GM12878 (cell line): ENCODE measurements around the gene DEK. TPM values are rescaled to one million over a fixed set of nuclear protein-coding genes. Genes with fewer than 3 reads are reported as not detected.

Experiments
- ATAC-seq: fragments of 200-7000 bp; cut with Tn5 transposase; 3 replicates; pipeline ENCODE4 v1.9.1; 2020; ENCODE audit warnings: mild to moderate bottlenecking, moderate library complexity
- BruUV-seq: library from RNA; stranded (reverse); fragments of 400-500 nt; replicated peaks from 2 replicates; lab custom pipeline; 2021; lab: Mats Ljungman, UMichigan
- CTCF ChIA-PET: fragments of 300-600 bp; sonication (Branson Sonifier 250); formaldehyde crosslinking; extraction: SDS; loops from one replicate; lab custom pipeline; 2021; ENCODE audit warnings: inconsistent platforms; lab: Yijun Ruan, JAX
- POLR2A ChIA-PET: fragments of 350-600 bp; formaldehyde crosslinking; extraction: SDS; loops from one replicate; lab custom pipeline; 2021; ENCODE audit warnings: inconsistent platforms; lab: Charles Lee
- RAD21 ChIA-PET: fragments of 300-600 bp; sonication (Branson Sonifier 250); formaldehyde crosslinking; loops from one replicate; lab custom pipeline; 2023; ENCODE audit warnings: antibody characterized with exemption; ENCODE audit not compliant: unreplicated experiment; lab: Charles Lee
- SMC1A ChIA-PET: fragments of 300-600 bp; sonication (Branson Sonifier 250); formaldehyde crosslinking; loops from one replicate; lab custom pipeline; 2023; ENCODE audit not compliant: unreplicated experiment, uncharacterized antibody; lab: Charles Lee
- DNase-seq: peaks from one replicate; pipeline ENCODE4 v3.0.0-alpha.2; 2011; ENCODE audit warnings: low read depth, low spot score
- FAIRE-seq: peaks from 3 replicates; lab custom pipeline; 2011; peaks lifted over from hg19 to GRCh38; lab: Jason Lieb, UNC
- H2AFZ ChIP-seq: 2 replicates; pipeline ENCODE4 v1.6.0; 2011; ENCODE audit warnings: low read depth, low read length, control low read depth; ENCODE audit not compliant: control insufficient read depth
- H3K27ac ChIP-seq: 2 replicates; pipeline ENCODE4 v1.5.1; 2011; ENCODE audit warnings: control low read depth; ENCODE audit not compliant: control insufficient read depth, insufficient read depth
- H3K27me3 ChIP-seq, 2 experiments: replicated peaks in 1 of 2; 2 replicates each; pipeline versions ENCODE4 v1.6.0 to v1.6.1; 2011; ENCODE audit warnings: low read length in 1 of 2; ENCODE audit not compliant: control insufficient read depth in 2 of 2, insufficient read depth in 2 of 2
- H3K36me3 ChIP-seq, 2 experiments: 2 replicates each; pipeline ENCODE4 v1.5.1; 2011; ENCODE audit warnings: low read length in 1 of 2; ENCODE audit not compliant: control insufficient read depth in 2 of 2, insufficient read depth in 2 of 2
- H3K4me1 ChIP-seq: 2 replicates; pipeline ENCODE4 v1.6.1; 2011; ENCODE audit warnings: mild to moderate bottlenecking, low read length, moderate library complexity, mixed read lengths; ENCODE audit not compliant: control insufficient read depth, insufficient read depth
- H3K4me2 ChIP-seq: 2 replicates; pipeline ENCODE4 v1.6.0; 2011; ENCODE audit warnings: control low read depth; ENCODE audit not compliant: control insufficient read depth, insufficient read depth
- H3K4me3 ChIP-seq: fragments of 200-600 bp; sonication (generic); 2 replicates; pipeline ENCODE4 v1.5.1; 2016
- H3K79me2 ChIP-seq: 2 replicates; pipeline ENCODE4 v1.6.0; 2011; ENCODE audit warnings: low read length; ENCODE audit not compliant: control insufficient read depth, insufficient read depth
- H3K9ac ChIP-seq: 2 replicates; pipeline ENCODE4 v1.8.0; 2011; ENCODE audit warnings: low read length, control low read depth, mixed read lengths; ENCODE audit not compliant: control insufficient read depth, insufficient read depth
- H3K9me3 ChIP-seq: replicated peaks from 3 replicates; pipeline ENCODE4 v1.5.1; 2011; ENCODE audit warnings: mild to moderate bottlenecking, low read length; ENCODE audit not compliant: control insufficient read depth, insufficient read depth
- H4K20me1 ChIP-seq: 2 replicates; pipeline ENCODE4 v1.6.0; 2011; ENCODE audit not compliant: control insufficient read depth, insufficient read depth
- ATF3 ChIP-seq: IDR thresholded peaks from 2 replicates; pipeline ENCODE4 v1.6.1; 2011; ENCODE audit warnings: low read depth, mild to moderate bottlenecking, low read length, moderate library complexity, borderline replicate concordance; ENCODE audit errors: extremely low read depth
- E4F1 ChIP-seq: fragments of 450-650 bp; IDR thresholded peaks from 2 replicates; pipeline ENCODE4 v1.6.1; 2018; ENCODE audit warnings: borderline replicate concordance, mild to moderate bottlenecking; ENCODE audit not compliant: partially characterized antibody
- JUND ChIP-seq: IDR thresholded peaks from 2 replicates; pipeline ENCODE4 v1.6.1; 2012; ENCODE audit warnings: low read depth, mild to moderate bottlenecking, low read length, improper control_type of control experiment, moderate library complexity
- KAT2A ChIP-seq: conservative IDR thresholded peaks from 2 replicates; pipeline ENCODE4 v1.6.1; 2011; ENCODE audit warnings: low read depth, low read length; ENCODE audit not compliant: control insufficient read depth
- LARP7 ChIP-seq: fragments of 450-650 bp; IDR thresholded peaks from 2 replicates; pipeline ENCODE4 v1.6.1; 2017; ENCODE audit warnings: mild to moderate bottlenecking
- MLLT1 ChIP-seq: fragments of 450-650 bp; IDR thresholded peaks from 2 replicates; pipeline ENCODE4 v1.6.1; 2016; ENCODE audit warnings: mild to moderate bottlenecking
- MXI1 ChIP-seq: fragments of 150-350 bp; IDR thresholded peaks from 2 replicates; pipeline ENCODE4 v1.6.1; 2011; ENCODE audit warnings: low read depth, mild to moderate bottlenecking, inconsistent platforms, low read length, improper control_type of control experiment
- STAT3 ChIP-seq: IDR thresholded peaks from 2 replicates; pipeline ENCODE4 v1.6.1; 2011; ENCODE audit warnings: low read depth, low read length, improper control_type of control experiment
- ZNF592 ChIP-seq: fragments of 450-650 bp; IDR thresholded peaks from 2 replicates; pipeline ENCODE4 v1.6.1; 2017; ENCODE audit warnings: mild to moderate bottlenecking, moderate library complexity
- ZNF687 ChIP-seq: fragments of 450-650 bp; IDR thresholded peaks from 2 replicates; pipeline ENCODE4 v1.6.1; 2017; ENCODE audit warnings: mild to moderate bottlenecking, moderate library complexity
- WGBS: methylation state at CpG from one replicate; pipeline ENCODE4 v1.1.6; 2016; ENCODE audit warnings: low lambda C conversion rate; ENCODE audit not compliant: insufficient replicate concordance, insufficient coverage; ENCODE audit errors: missing lambda C conversion rate; 5-methylcytosine and 5-hydroxymethylcytosine counted together
- in situ Hi-C: fragments of 300-500 bp; cut with MboI; formaldehyde crosslinking; loops from 9 replicates; pipeline ENCODE4 v1.14.3; 2018; ENCODE audit warnings: mixed read lengths
- intact Hi-C: fragments of 100-400 bp; cut with micrococcal nuclease; formaldehyde crosslinking; loops from one replicate; pipeline ENCODE4 v1.14.2; 2022; ENCODE audit not compliant: unreplicated experiment
- polyA plus RNA-seq, 11 experiments: library from polyadenylated mRNA; depleted of rRNA in 4 of 11; unstranded in 6 of 11; stranded (reverse) in 5 of 11; fragments of >200 nt; fragmentation: Nextera tagmentation in 4 of 11; fragmentation: Illumina TruSeq in 1 of 11; extraction: Ambion mirVana in 4 of 11; extraction: Trizol in 1 of 11; gene quantifications; 1 replicate in 1 of 11; 2 replicates in 10 of 11; pipeline versions ENCODE4 v1.2.1 to v1.2.3, GENCODE V29; 2011 to 2016; ENCODE audit warnings: inconsistent platforms in 2 of 11, missing spikeins in 2 of 11, low read depth in 1 of 11
- total RNA-seq, 4 experiments: library from RNA; depleted of rRNA in 3 of 4; stranded (reverse); fragments of >200 nt in 3 of 4; fragmentation: Illumina TruSeq in 1 of 4; extraction: Trizol in 1 of 4; gene quantifications; 2 replicates each; pipeline versions ENCODE4 v1.2.1 to v1.2.3, GENCODE V29; 2013 to 2021

DEK gene
- total and polyA plus RNA-seq, 10 of the 15 experiments (the other 5 are each of a cell fraction or from before 2014, with no cell fraction given), result 111 to 346 (median 196) TPM

- TF ChIP-seq ZNF592 (no peak), JUND (no peak), MXI1 (no peak), STAT3 (no peak), ATF3 (no peak), KAT2A (no peak)
- TF ChIP-seq, all 136 proteins: peak for 0
Observed at GRCh38 chr6:18183766-18184165, 80.6 kb downstream of the DEK start (continued).

- WGBS, result 66% methylated on average over 4 of the region's 4 CpGs
- POLR2A ChIA-PET, result no interaction called here
- no peak for ATAC-seq
- no peak for FAIRE-seq
- H3K4me1 ChIP-seq, result peaks cover 7% of the 10 kb centered on the region; the same call in 1 of the 2 replicates
- H3K4me3 ChIP-seq, result no peak overlapping the region
- CTCF ChIA-PET, result no interaction called here
- H2AFZ ChIP-seq, result no peak overlapping the region
- no peaks in the 10 kb centered on the region for H3K27me3 ChIP-seq
- no peak overlapping the region for H3K4me2 ChIP-seq
- H3K9me3 ChIP-seq, result no peaks in the 10 kb centered on the region
- in situ Hi-C loops (no loop called here), intact Hi-C loops (no loop called here)
- SMC1A ChIA-PET, result no interaction called here
- no peak for DNase-seq
- no peaks in the 10 kb centered on the region for H3K36me3 ChIP-seq
- no peak overlapping the region for H3K27ac ChIP-seq
- RAD21 ChIA-PET, result no interaction called here
- H4K20me1 ChIP-seq, result no peaks in the 10 kb centered on the region
- H3K79me2 ChIP-seq, result no peaks in the 10 kb centered on the region
- BruUV-seq, result no TSS peak
- no peak overlapping the region for H3K9ac ChIP-seq
- no peak for TF ChIP-seq LARP7
- TF ChIP-seq E4F1, result no peak
- no peak for TF ChIP-seq ZNF687
- no peak for TF ChIP-seq MLLT1
Observed at GRCh38 chr6:18182568-18182967, 81.8 kb downstream of the DEK start.
